GM19372 (cell line): Measurements from ENCODE around the gene ALDH1B1.

ENCODE experiments used
- ATAC-seq: cut with Tn5 transposase; IDR thresholded peaks from one replicate; pipeline ENCODE4 v1.9.1; 2021; ENCODE audit warnings: mild to moderate bottlenecking, low read depth, moderate library complexity; ENCODE audit not compliant: unreplicated experiment

The ALDH1B1 gene

GRCh38 chr9:38412751-38413150, 20.2 kb downstream of the ALDH1B1 start:
- ATAC-seq: no peak

GRCh38 chr9:38413283-38413682, 20.8 kb downstream of the ALDH1B1 start:
- ATAC-seq: no peak

GRCh38 chr9:38414040-38414723, 21.7 kb downstream of the ALDH1B1 start:
- no peak for ATAC-seq

- no peak for ATAC-seq
Observed at GRCh38 chr9:38415856-38416255, 23.4 kb downstream of the ALDH1B1 start.

GRCh38 chr9:38416461-38416860, 24.0 kb downstream of the ALDH1B1 start:
- no peak for ATAC-seq

GRCh38 chr9:38417003-38417945, 24.8 kb downstream of the ALDH1B1 start:
- no peak for ATAC-seq

- ATAC-seq: no peak
Observed at GRCh38 chr9:38418366-38418765, 25.9 kb downstream of the ALDH1B1 start.

- ATAC-seq: no peak
Observed at GRCh38 chr9:38419181-38419580, 26.7 kb downstream of the ALDH1B1 start.

GRCh38 chr9:38421498-38422211, 29.2 kb downstream of the ALDH1B1 start:
- no peak for ATAC-seq

GRCh38 chr9:38422555-38423260, 30.2 kb downstream of the ALDH1B1 start:
- ATAC-seq: no peak

- no peak for ATAC-seq
Observed at GRCh38 chr9:38423273-38423972, 30.9 kb downstream of the ALDH1B1 start.

GRCh38 chr9:38423973-38424843, 31.7 kb downstream of the ALDH1B1 start, which contains the start of gene IGFBPL1:
TSS of gene IGFBPL1 (minus strand) at chr9:38424454. CDS start at chr9:38424424, 30 bp downstream.
- ATAC-seq: no peak

- ATAC-seq: no peak
Observed at GRCh38 chr9:38424918-38425317, 32.4 kb downstream of the ALDH1B1 start.

GRCh38 chr9:38428062-38428461, 35.6 kb downstream of the ALDH1B1 start:
- ATAC-seq: no peak

- no peak for ATAC-seq
Observed at GRCh38 chr9:38431116-38431515, 38.6 kb downstream of the ALDH1B1 start.

GRCh38 chr9:38432922-38433510, 40.5 kb downstream of the ALDH1B1 start:
- no peak for ATAC-seq

GRCh38 chr9:38434365-38434764, 41.9 kb downstream of the ALDH1B1 start:
- ATAC-seq: no peak

GRCh38 chr9:38434853-38435252, 42.4 kb downstream of the ALDH1B1 start:
- ATAC-seq: no peak
